Pancreas (tissue), 10 donors: Measurements from ENCODE around the gene COCH. TPM values are rescaled to one million over a fixed set of nuclear protein-coding genes. Genes with fewer than 3 reads are reported as not detected.
"Not testable (repeated sequence)": the region's sequence is repeated elsewhere in the genome, so short reads cannot be mapped to it uniquely, and the experiment has no call there.

ENCODE experiments used
- ATAC-seq, 4 donors: fragments of 200-7000 bp; cut with Tn5 transposase; one replicate each; pipeline versions ENCODE4 v1.8.0 to v1.9.1; 2020; ENCODE audit warnings: mild to moderate bottlenecking in 4 of 4, moderate library complexity in 4 of 4
- DNase-seq, 6 donors: peaks; one replicate each; pipeline ENCODE4 v3.0.0-alpha.2; 2020
- FAIRE-seq: peaks from 2 replicates; lab custom pipeline; 2012; peaks lifted over from hg19 to GRCh38; lab: Jason Lieb, UNC
- H3K27ac ChIP-seq, 4 donors: fragments of 200-600 bp; sonication (generic); 1 replicate in 3 of 4; 2 replicates in 1 of 4; pipeline versions ENCODE4 v1.5.0 to v1.8.0; 2020
- H3K27me3 ChIP-seq, 4 donors: fragments of 200-600 bp; one replicate each; pipeline ENCODE4 v1.8.0; 2021
- H3K36me3 ChIP-seq, 3 donors: fragments of 200-600 bp; sonication (generic) in 1 of 3; one replicate each; pipeline versions ENCODE4 v1.5.0 to v1.8.0; 2020 to 2021
- H3K4me1 ChIP-seq, 3 donors: fragments of 200-600 bp; one replicate each; pipeline ENCODE4 v1.8.0; 2021
- H3K4me3 ChIP-seq, 4 donors: fragments of 200-600 bp; sonication (generic) in 2 of 4; one replicate each; pipeline versions ENCODE4 v1.5.0 to v1.8.0; 2020 to 2021
- H3K9me3 ChIP-seq, 4 donors: fragments of 200-600 bp; one replicate each; pipeline ENCODE4 v1.8.0; 2021
- CTCF ChIP-seq, 4 donors: fragments of 200-600 bp; sonication (generic) in 3 of 4; IDR thresholded peaks; one replicate each; pipeline versions ENCODE4 v1.5.0 to v1.8.0; 2021; ENCODE audit warnings: antibody characterized with exemption in 4 of 4
- WGBS, 2 donors: extraction: QIAGEN DNeasy Blood & Tissue Kit; methylation state at CpG; one replicate each; pipeline ENCODE4 v1.1.7; 2013; 5-methylcytosine and 5-hydroxymethylcytosine counted together
- intact Hi-C, 3 donors: fragments of 100-400 bp; cut with DNase I; formaldehyde crosslinking; loops; one replicate each; pipeline versions ENCODE4 v1.11.1 to v1.14.2; 2022
- polyA plus RNA-seq, 2 donors: library from polyadenylated mRNA; stranded (reverse); fragments of 200-250 nt; gene quantifications; one replicate each; pipeline ENCODE4 v1.2.3, GENCODE V29; 2013
- total RNA-seq, 6 donors: library from RNA; stranded (reverse); fragmentation: NEBNext Ultra II Directional in 4 of 6; extraction: Animal tissue kit (Norgen Biotek cat#: 25700) in 4 of 6; gene quantifications; one replicate each; pipeline versions ENCODE4 v1.2.1 to v1.2.4, GENCODE V29; 2021 to 2023
- donor health status: healthy with polysubstance abuse.
- donor health status: DM: no; HTN: no; CAD: no; lungs with moderate emphysema.
- donor health status: DM: no; HTN: no; CAD: no.
- donor health status: control.
- donor health status: control.
- donor health status: Bipolar disorder and iron deficiency.
- donor health status: DM: yes; HTN: yes; CAD: no.
- donor health status: DM: no; HTN: no; CAD: no.
- donor health status: DM: no; HTN: no; CAD: no.
- donor health status: DM: yes; HTN: yes; CAD: no.

Gene COCH
- total and polyA plus RNA-seq, 8 donors: 2.0 to 28.5 (median 6.2) TPM

- Histone ChIP-seq H3K36me3 (no peaks in the 10 kb centered on the region), H3K4me3 (no peak overlapping the region), H3K27me3 (no peaks in the 10 kb centered on the region), H3K27ac (no peak overlapping the region), H3K9me3 (no peaks in the 10 kb centered on the region), H3K4me1 (no peaks in the 10 kb centered on the region)
- TF ChIP-seq CTCF (IDR thresholded peaks at IDR 0.05): no peak
- ATAC-seq (no peak), FAIRE-seq (no peak), DNase-seq (no peak)
- intact Hi-C loops: no loop called here
- 72 to 73% methylated on average over 4 of the region's 4 CpGs for WGBS, 2 donors
Observed at GRCh38 chr14:30889244-30889594, 14.9 kb downstream of the COCH start.

- no peak for ATAC-seq
- Histone ChIP-seq H3K4me1 (no peaks in the 10 kb centered on the region), H3K27me3 (no peaks in the 10 kb centered on the region), H3K27ac (no peak overlapping the region), H3K9me3 (no peaks in the 10 kb centered on the region), H3K4me3 (no peak overlapping the region), H3K36me3 (no peaks in the 10 kb centered on the region)
- 94 to 98% methylated on average over 2 of the region's 2 CpGs for WGBS, 2 donors
- intact Hi-C loops: no loop called here
- DNase-seq: no peak
- no peak for TF ChIP-seq CTCF (IDR thresholded peaks at IDR 0.05)
- peak; percentile 23 for FAIRE-seq
Observed at GRCh38 chr14:30893819-30894218, 19.5 kb downstream of the COCH start.

- H3K9me3 ChIP-seq: no peaks in the 10 kb centered on the region
- ATAC-seq (no peak), DNase-seq (no peak), FAIRE-seq (no peak)
- 87 to 89% methylated on average over 4 of the region's 4 CpGs for WGBS, 2 donors
- TF ChIP-seq CTCF (IDR thresholded peaks at IDR 0.05): no peak
- intact Hi-C loops: no loop called here
- H3K27me3 ChIP-seq: no peaks in the 10 kb centered on the region
- no peak overlapping the region for H3K27ac ChIP-seq
- H3K4me3 ChIP-seq: no peak overlapping the region
- H3K4me1 ChIP-seq: no peaks in the 10 kb centered on the region
- no peaks in the 10 kb centered on the region for H3K36me3 ChIP-seq
Observed at GRCh38 chr14:30894923-30895515, 20.7 kb downstream of the COCH start.

- Histone ChIP-seq H3K36me3 (peaks cover 0 to 3% (median 0%) of the 10 kb centered on the region in 3 donors), H3K4me1 (no peaks in the 10 kb centered on the region), H3K9me3 (no peaks in the 10 kb centered on the region), H3K27me3 (no peaks in the 10 kb centered on the region), H3K4me3 (no peak overlapping the region), H3K27ac (no peak overlapping the region)
- no peak for TF ChIP-seq CTCF (IDR thresholded peaks at IDR 0.05)
- intact Hi-C loops: no loop called here
- DNase-seq: no peak
- no peak for FAIRE-seq
- no peak for ATAC-seq
Observed at GRCh38 chr14:30896435-30896834, 22.1 kb downstream of the COCH start.

- H3K36me3 ChIP-seq, FAIRE-seq, H3K27me3 ChIP-seq, ATAC-seq, H3K4me3 ChIP-seq, H3K4me1 ChIP-seq, H3K27ac ChIP-seq, intact Hi-C loops, DNase-seq, H3K9me3 ChIP-seq: not testable (repeated sequence)
- WGBS, 2 donors: 75 to 82% methylated on average over 3 of the region's 3 CpGs
Observed at GRCh38 chr14:30897121-30897520, 22.8 kb downstream of the COCH start.
